LHCN-M2 (cell line): Measurements from ENCODE around the gene C6orf118. TPM values are rescaled to one million over a fixed set of nuclear protein-coding genes. Genes with fewer than 3 reads are reported as not detected.
A peak's percentile ranks its signal among the peaks of the same experiment; 100 is the strongest.

Experiments used
- DNase-seq: peaks from one replicate; pipeline ENCODE4 v3.0.0-alpha.2; 2012; ENCODE audit warnings: low read depth
- total RNA-seq: library from RNA; depleted of rRNA; stranded (reverse); fragments of >200 nt; gene quantifications from 2 replicates; pipeline ENCODE4 v1.2.3, GENCODE V29; 2014

Gene C6orf118
- total RNA-seq, 1 experiment from 2014 or later = not detected

- no peak for DNase-seq
These were observed 64.7 kb downstream of the C6orf118 start for GRCh38 chr6:165244524-165245247.

- no peak for DNase-seq
These were observed 65.6 kb downstream of the C6orf118 start for GRCh38 chr6:165243801-165244200.

GRCh38 chr6:165236326-165236725, 73.1 kb downstream of the C6orf118 start:
- DNase-seq = no peak

- no peak for DNase-seq
These were observed 76.5 kb downstream of the C6orf118 start for GRCh38 chr6:165232731-165233488.

- peak; percentile 80 for DNase-seq
These were observed 77.5 kb downstream of the C6orf118 start for GRCh38 chr6:165231581-165232561.

- no peak for DNase-seq
These were observed 78.2 kb downstream of the C6orf118 start for GRCh38 chr6:165231177-165231576.
